Transverse colon (tissue), 4 donors: ENCODE data around the gene SUMO2. TPM values are rescaled to one million over a fixed set of nuclear protein-coding genes. Genes with fewer than 3 reads are reported as not detected.

Source experiments
- small RNA-seq, 4 donors: library from RNA; depleted of rRNA; stranded (forward); fragments of <200 nt; gene quantifications; one replicate each; pipeline ENCODE3, GENCODE V24; 2016
- total RNA-seq, 4 donors: library from RNA; depleted of rRNA; stranded (reverse); fragments of >200 nt; gene quantifications; one replicate each; pipeline ENCODE4 v1.1.0, GENCODE V29; 2016

The SUMO2 gene
- total RNA-seq, 4 donors from 2014 or later = 6.4 to 56.5 (median 47.9) TPM

Small RNA genes lying within 50 kb of the gene (small RNA-seq; reads per million reads assigned to genes)
- gene RF00019 = 0 reads per million in 4 donors

Other genes with a start within 250 kb of the SUMO2 start
- gene OTOP3, start 247.1 kb downstream of the SUMO2 start, total RNA-seq = 1 to 10 TPM in 2 of 4 donors, not detected in 2; 1.6 to 3.8 TPM
- 100 to 1,000 TPM in 1 of 4 donors, 10 to 100 TPM in 3; 30.2 to 221 (median 50.7) TPM for gene HID1, start 210.2 kb downstream of the SUMO2 start, total RNA-seq
- gene CDR2L, start 195.3 kb downstream of the SUMO2 start, total RNA-seq = 1 to 10 TPM; 2.0 to 5.6 (median 3.6) TPM
- 10 to 100 TPM in 2 of 4 donors, under 1 TPM in 1, not detected in 1; 1.00 to 41.3 (median 37.4) TPM for gene MRPL58, start 170.3 kb downstream of the SUMO2 start, total RNA-seq
- gene ATP5PD, start 136.0 kb downstream of the SUMO2 start, total RNA-seq = 100 to 1,000 TPM in 3 of 4 donors, 10 to 100 TPM in 1; 75.2 to 373 (median 245) TPM
- gene KCTD2, start 135.7 kb downstream of the SUMO2 start, total RNA-seq = 10 to 100 TPM; 14.5 to 24.7 (median 19.7) TPM
- 10 to 100 TPM; 65.9 to 94.6 (median 79.5) TPM for gene SLC16A5, start 95.0 kb downstream of the SUMO2 start, total RNA-seq
- gene ARMC7, start 73.0 kb downstream of the SUMO2 start, total RNA-seq = 10 to 100 TPM in 3 of 4 donors, 1 to 10 TPM in 1; 8.2 to 41.1 (median 21.4) TPM
- 100 to 1,000 TPM; 162 to 247 (median 208) TPM for gene NT5C, start 51.2 kb downstream of the SUMO2 start, total RNA-seq
- 100 to 1,000 TPM in 3 of 4 donors, 10 to 100 TPM in 1; 61.7 to 293 (median 219) TPM for gene JPT1, start 28.4 kb downstream of the SUMO2 start, total RNA-seq
- 100 to 1,000 TPM in 1 of 4 donors, 10 to 100 TPM in 3; 13.1 to 204 (median 31.8) TPM for gene NUP85, start 22.7 kb upstream of the SUMO2 start, total RNA-seq
- gene GGA3, start 78.6 kb upstream of the SUMO2 start, total RNA-seq = 100 to 1,000 TPM in 1 of 4 donors, 10 to 100 TPM in 3; 36.2 to 134 (median 59.0) TPM
- 10 to 100 TPM; 27.1 to 54.0 (median 37.4) TPM for gene MRPS7, start 78.9 kb upstream of the SUMO2 start, total RNA-seq
- gene MIF4GD, start 88.3 kb upstream of the SUMO2 start, total RNA-seq = 10 to 100 TPM in 3 of 4 donors, 1 to 10 TPM in 1; 9.0 to 44.0 (median 28.6) TPM
- gene SLC25A19, start 106.5 kb upstream of the SUMO2 start, total RNA-seq = 10 to 100 TPM; 12.6 to 49.6 (median 20.7) TPM
- 100 to 1,000 TPM; 105 to 183 (median 136) TPM for gene GRB2, start 222.7 kb upstream of the SUMO2 start, total RNA-seq